H1 (cell line): ENCODE data around the gene FANCE.

ENCODE experiments used
- BRCA1 ChIP-seq: IDR thresholded peaks from 2 replicates; pipeline ENCODE4 v1.6.1; 2012; ENCODE audit warnings: low read depth, low read length, improper control_type of control experiment
- CHD7 ChIP-seq: fragments of 300-600 bp; sonication (generic); IDR thresholded peaks from 2 replicates; pipeline ENCODE4 v1.7.1; 2012; ENCODE audit warnings: low read length, moderate library complexity, mild to moderate bottlenecking, inconsistent platforms; ENCODE audit not compliant: insufficient replicate concordance
- CTCF ChIP-seq, 3 experiments: IDR thresholded peaks; 1 replicate in 2 of 3; 2 replicates in 1 of 3; pipeline versions ENCODE4 v1.5.1 to v1.6.1; 2011; ENCODE audit warnings: low read length in 3 of 3, mild to moderate bottlenecking in 3 of 3, inconsistent platforms in 2 of 3, low read depth in 1 of 3, moderate library complexity in 1 of 3; ENCODE audit not compliant: insufficient read depth in 1 of 3; ENCODE audit errors: control extremely low read depth in 1 of 3
- FOSL1 ChIP-seq: IDR thresholded peaks from 2 replicates; pipeline ENCODE4 v1.6.1; 2011; ENCODE audit warnings: mild to moderate bottlenecking, low read depth, low read length, moderate library complexity; ENCODE audit not compliant: insufficient read depth
- POLR2AphosphoS5 ChIP-seq: IDR thresholded peaks from 2 replicates; pipeline ENCODE4 v1.6.1; 2011; ENCODE audit warnings: low read depth, low read length
- RXRA ChIP-seq: IDR thresholded peaks from 2 replicates; pipeline ENCODE4 v1.6.1; 2011; ENCODE audit warnings: low read depth, mild to moderate bottlenecking, low read length, moderate library complexity; ENCODE audit not compliant: insufficient read depth
- SP1 ChIP-seq: IDR thresholded peaks from 2 replicates; pipeline ENCODE4 v1.6.1; 2011; ENCODE audit warnings: low read depth, low read length
- SP2 ChIP-seq: IDR thresholded peaks from 2 replicates; pipeline ENCODE4 v1.6.1; 2012; ENCODE audit warnings: mild to moderate bottlenecking, low read length, inconsistent platforms
- TCF12 ChIP-seq: IDR thresholded peaks from 2 replicates; pipeline ENCODE4 v1.6.1; 2011; ENCODE audit warnings: low read depth, mild to moderate bottlenecking, low read length
- TF ChIP-seq, protein P1 (sequence below): IDR thresholded peaks from 2 replicates; pipeline ENCODE4 v1.6.1; 2012; ENCODE audit warnings: inconsistent platforms

DNA sequence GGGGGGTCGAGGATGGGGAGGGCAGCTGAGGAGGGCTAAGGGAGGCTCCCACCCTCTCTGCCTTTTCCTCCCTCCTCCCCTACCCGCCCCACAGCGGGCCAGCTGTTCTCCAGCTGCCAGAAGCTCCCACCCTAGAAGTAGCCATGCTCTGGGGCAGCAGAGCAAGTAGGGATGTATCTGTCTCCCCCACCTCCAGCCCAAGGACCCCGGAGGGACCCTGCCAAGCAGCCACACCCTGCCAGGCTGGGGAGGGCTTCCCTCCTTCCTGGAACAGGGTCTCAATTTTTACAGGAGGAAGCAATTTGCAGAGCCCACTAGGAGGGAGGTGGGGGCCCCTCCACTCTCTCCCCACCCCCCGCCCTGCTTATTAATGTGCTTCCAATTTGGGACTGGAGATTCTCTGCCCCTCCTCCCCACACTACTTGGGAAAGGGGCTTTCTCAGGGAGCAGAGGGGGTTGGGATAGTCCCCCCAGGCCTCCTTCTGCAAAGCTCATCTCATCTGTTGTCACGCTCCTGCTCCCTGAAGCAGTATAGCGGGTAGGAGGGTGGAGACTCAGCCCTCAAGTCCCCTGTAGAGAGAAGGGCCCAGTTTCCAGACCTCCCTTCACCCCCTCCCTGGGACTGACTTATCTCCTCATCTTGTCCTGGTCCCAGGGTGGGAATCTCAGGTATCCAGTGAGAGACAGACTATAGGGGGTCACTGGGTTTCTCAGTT is 40.3 kb downstream of the FANCE start:
- TF ChIP-seq SP1 (no peak), CTCF (IDR thresholded peaks at IDR 0.05; ENCODE audit: control extremely low read depth in 1 of 3, insufficient read depth in 1 of 3, low read depth in 1 of 3, low read length in 3 of 3) (no peak), POLR2AphosphoS5 (no peak), CHD7 (no peak), SP2 (no peak), TCF12 (no peak), RXRA (no peak), FOSL1 (no peak), BRCA1 (no peak)
- TF ChIP-seq, protein P1, sequence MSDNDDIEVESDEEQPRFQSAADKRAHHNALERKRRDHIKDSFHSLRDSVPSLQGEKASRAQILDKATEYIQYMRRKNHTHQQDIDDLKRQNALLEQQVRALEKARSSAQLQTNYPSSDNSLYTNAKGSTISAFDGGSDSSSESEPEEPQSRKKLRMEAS: no peak
